ENCODE results near the gene TPST2. TPM values are rescaled to one million over a fixed set of nuclear protein-coding genes. Genes with fewer than 3 reads are reported as not detected.

Gene TPST2
- total RNA-seq, 3 donors from 2014 or later, result 9.2 to 13.9 (median 11.7) TPM

DNA sequence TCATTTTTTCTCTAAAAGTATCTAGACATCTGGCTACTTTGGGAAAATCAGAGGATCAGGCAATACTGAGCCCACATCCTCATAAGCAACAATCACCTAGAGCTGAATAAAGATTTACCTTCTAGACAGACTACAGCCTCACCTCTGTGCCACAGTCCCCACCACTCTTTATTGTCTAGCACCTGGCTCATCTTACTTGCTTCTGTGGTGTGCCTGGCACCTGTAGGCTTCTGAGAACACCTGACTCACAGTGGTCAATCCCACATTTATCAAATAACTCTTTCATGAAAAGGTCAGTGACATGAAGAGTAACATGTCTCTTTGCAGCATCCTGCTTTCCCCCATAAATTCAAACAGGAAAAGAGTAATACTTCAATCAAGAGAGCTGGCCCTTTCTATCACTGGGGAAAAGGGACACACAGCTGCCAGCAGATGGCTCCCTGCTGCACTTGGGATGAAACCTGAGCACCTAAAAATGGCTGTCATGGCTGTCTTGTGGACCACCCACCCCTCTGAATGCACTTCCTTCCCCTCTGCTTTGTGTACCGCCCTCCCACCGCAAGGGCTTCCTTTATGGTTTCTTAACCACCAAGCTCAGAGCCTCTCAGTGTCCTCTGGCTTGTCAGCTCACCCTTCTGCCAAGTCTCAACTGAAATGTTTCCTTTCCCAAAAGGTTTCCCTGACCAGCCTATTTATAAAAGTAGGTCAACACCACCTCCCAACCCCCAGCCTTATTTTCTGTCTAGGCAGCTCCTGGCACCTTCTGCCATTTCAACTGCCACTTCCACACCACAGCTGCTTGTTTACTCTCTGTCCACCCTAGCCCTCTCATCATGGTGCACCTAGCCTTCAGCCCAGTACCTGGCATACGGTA lies 87.0 kb downstream of the TPST2 start:
- no peak overlapping the region for H3K4me3 ChIP-seq
- ATAC-seq (peak; percentile 75), DNase-seq (peak in 2 of 3 donors; percentile 50 to 51)
- intact Hi-C loops (cut with DNase I, micrococcal nuclease), result no loop called here
- H3K9me3 ChIP-seq, result no peaks in the 10 kb centered on the region
- H3K36me3 ChIP-seq (ENCODE audit: low read depth), result peaks cover 22% of the 10 kb centered on the region
- no peaks in the 10 kb centered on the region for H3K4me1 ChIP-seq (ENCODE audit: low read depth)
- TF ChIP-seq, protein P1, sequence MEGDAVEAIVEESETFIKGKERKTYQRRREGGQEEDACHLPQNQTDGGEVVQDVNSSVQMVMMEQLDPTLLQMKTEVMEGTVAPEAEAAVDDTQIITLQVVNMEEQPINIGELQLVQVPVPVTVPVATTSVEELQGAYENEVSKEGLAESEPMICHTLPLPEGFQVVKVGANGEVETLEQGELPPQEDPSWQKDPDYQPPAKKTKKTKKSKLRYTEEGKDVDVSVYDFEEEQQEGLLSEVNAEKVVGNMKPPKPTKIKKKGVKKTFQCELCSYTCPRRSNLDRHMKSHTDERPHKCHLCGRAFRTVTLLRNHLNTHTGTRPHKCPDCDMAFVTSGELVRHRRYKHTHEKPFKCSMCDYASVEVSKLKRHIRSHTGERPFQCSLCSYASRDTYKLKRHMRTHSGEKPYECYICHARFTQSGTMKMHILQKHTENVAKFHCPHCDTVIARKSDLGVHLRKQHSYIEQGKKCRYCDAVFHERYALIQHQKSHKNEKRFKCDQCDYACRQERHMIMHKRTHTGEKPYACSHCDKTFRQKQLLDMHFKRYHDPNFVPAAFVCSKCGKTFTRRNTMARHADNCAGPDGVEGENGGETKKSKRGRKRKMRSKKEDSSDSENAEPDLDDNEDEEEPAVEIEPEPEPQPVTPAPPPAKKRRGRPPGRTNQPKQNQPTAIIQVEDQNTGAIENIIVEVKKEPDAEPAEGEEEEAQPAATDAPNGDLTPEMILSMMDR (IDR thresholded peaks at IDR 0.05), result no peak

DNA sequence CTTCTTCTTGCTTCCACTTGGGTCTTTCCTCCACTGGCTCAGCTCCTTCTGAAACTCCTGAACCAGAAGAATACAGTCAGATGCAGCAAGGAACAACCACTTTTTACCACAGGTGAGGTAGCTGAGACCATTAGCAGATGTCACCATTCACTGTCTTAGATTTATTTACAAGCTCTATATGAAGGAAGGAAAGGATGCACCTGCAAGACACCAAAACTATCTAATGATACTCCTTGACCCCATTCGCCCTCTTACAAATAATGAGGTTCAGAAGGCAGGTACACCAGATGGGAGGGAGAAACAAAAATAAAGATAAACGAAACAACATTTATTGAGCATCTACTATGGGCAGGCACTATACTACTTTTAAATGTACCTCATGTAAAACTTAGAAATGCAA lies 87.9 kb downstream of the TPST2 start:
- ATAC-seq, result no peak
- no peak for DNase-seq

GRCh38 chr22:26499188-26499703 lies 90.7 kb downstream of the TPST2 start:
- H3K36me3 ChIP-seq (ENCODE audit: low read depth), result peaks cover 27% of the 10 kb centered on the region
- TF ChIP-seq, protein P1 (IDR thresholded peaks at IDR 0.05), result no peak
- ATAC-seq, result no peak

More for the DNA sequence above, 87.9 kb downstream of the TPST2 start:
- peaks cover 20% of the 10 kb centered on the region for H3K36me3 ChIP-seq (ENCODE audit: low read depth)
- H3K4me1 ChIP-seq (ENCODE audit: low read depth), result no peaks in the 10 kb centered on the region
- intact Hi-C loops (cut with DNase I, micrococcal nuclease), result no loop called here
- no peak overlapping the region for H3K4me3 ChIP-seq
- H3K9me3 ChIP-seq, result no peaks in the 10 kb centered on the region
- TF ChIP-seq, protein P1 (IDR thresholded peaks at IDR 0.05), result no peak

DNA sequence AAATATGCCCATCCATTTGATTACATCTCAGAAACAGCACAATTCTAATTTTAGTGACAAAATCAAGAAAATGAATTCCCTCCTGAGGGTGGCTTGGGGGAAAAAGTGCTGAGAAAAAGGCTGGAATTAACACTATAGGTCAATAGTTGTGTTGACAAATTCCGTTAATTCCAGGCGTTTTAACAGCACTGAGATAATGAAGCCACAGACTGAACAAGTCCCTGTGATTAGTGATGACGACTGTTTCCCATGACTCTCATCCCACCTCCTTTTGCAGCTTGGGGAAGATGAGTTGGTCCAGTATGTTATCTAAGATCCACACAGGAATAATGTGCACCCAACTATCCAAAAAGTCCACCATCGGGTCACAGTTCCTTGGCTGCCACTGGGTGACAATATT lies 93.5 kb downstream of the TPST2 start:
- intact Hi-C loops (cut with DNase I, micrococcal nuclease), result no loop called here
- H3K36me3 ChIP-seq (ENCODE audit: low read depth), result peaks cover 34% of the 10 kb centered on the region
- TF ChIP-seq, protein P1 (IDR thresholded peaks at IDR 0.05), result no peak
- no peak overlapping the region for H3K4me3 ChIP-seq
- ATAC-seq, result no peak
- H3K9me3 ChIP-seq, result no peaks in the 10 kb centered on the region
- no peaks in the 10 kb centered on the region for H3K4me1 ChIP-seq (ENCODE audit: low read depth)
- no peak for DNase-seq

More at GRCh38 chr22:26499188-26499703, 90.7 kb downstream of the TPST2 start:
- no peak for DNase-seq
- H3K9me3 ChIP-seq, result no peaks in the 10 kb centered on the region
- H3K4me1 ChIP-seq (ENCODE audit: low read depth), result no peaks in the 10 kb centered on the region
- intact Hi-C loops (cut with DNase I, micrococcal nuclease), result no loop called here
- H3K4me3 ChIP-seq, result no peak overlapping the region

DNA sequence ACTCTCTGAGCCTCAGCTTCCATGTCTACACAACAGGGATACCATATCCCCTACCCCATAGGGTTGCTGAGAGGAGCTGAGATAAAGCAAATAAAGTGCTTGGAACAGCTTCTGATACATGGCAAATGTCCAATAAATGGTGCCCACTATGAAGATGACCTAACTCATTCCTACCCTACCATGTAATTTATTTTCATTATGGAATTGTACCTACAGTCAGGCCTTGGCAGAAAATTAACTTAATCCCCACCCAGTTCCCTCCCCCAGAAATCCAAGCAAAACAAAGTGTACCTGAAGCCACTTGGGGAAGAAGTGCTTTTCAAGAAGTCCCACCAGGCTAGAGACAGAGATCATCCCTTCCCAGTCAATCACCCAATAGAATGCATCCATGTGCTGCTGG lies 95.4 kb downstream of the TPST2 start:
- H3K9me3 ChIP-seq, result no peaks in the 10 kb centered on the region
- ATAC-seq (no peak), DNase-seq (no peak)
- peaks cover 24% of the 10 kb centered on the region for H3K36me3 ChIP-seq (ENCODE audit: low read depth)
- TF ChIP-seq, protein P1 (IDR thresholded peaks at IDR 0.05), result no peak
- intact Hi-C loops (cut with DNase I, micrococcal nuclease), result no loop called here
- H3K4me3 ChIP-seq, result no peak overlapping the region
- no peaks in the 10 kb centered on the region for H3K4me1 ChIP-seq (ENCODE audit: low read depth)

Data from mucosa of descending colon (tissue), 3 donors.